ENCODE results near the gene CDC42EP4.
"Not testable (repeated sequence)": the region's sequence is repeated elsewhere in the genome, so short reads cannot be mapped to it uniquely, and the experiment has no call there.

The CDC42EP4 gene

GRCh38 chr17:73318836-73319235 is 7.0 kb upstream of the CDC42EP4 start:
- no peak for DNase-seq

GRCh38 chr17:73318427-73318813 is 6.6 kb upstream of the CDC42EP4 start:
- DNase-seq = no peak

GRCh38 chr17:73317513-73318426 is 6.0 kb upstream of the CDC42EP4 start:
- DNase-seq = no peak

GRCh38 chr17:73316919-73317505 is 5.2 kb upstream of the CDC42EP4 start:
- peak; percentile 24 for DNase-seq

- no peak for DNase-seq
Observed at GRCh38 chr17:73315471-73315870, 3.7 kb upstream of the CDC42EP4 start.

GRCh38 chr17:73313526-73314127 is 1.8 kb upstream of the CDC42EP4 start:
- DNase-seq = no peak

GRCh38 chr17:73312887-73313286 is 1.1 kb upstream of the CDC42EP4 start:
- DNase-seq = not testable (repeated sequence)

GRCh38 chr17:73311428-73311780 is 397 bp downstream of the CDC42EP4 start:
- DNase-seq = no peak

DNA sequence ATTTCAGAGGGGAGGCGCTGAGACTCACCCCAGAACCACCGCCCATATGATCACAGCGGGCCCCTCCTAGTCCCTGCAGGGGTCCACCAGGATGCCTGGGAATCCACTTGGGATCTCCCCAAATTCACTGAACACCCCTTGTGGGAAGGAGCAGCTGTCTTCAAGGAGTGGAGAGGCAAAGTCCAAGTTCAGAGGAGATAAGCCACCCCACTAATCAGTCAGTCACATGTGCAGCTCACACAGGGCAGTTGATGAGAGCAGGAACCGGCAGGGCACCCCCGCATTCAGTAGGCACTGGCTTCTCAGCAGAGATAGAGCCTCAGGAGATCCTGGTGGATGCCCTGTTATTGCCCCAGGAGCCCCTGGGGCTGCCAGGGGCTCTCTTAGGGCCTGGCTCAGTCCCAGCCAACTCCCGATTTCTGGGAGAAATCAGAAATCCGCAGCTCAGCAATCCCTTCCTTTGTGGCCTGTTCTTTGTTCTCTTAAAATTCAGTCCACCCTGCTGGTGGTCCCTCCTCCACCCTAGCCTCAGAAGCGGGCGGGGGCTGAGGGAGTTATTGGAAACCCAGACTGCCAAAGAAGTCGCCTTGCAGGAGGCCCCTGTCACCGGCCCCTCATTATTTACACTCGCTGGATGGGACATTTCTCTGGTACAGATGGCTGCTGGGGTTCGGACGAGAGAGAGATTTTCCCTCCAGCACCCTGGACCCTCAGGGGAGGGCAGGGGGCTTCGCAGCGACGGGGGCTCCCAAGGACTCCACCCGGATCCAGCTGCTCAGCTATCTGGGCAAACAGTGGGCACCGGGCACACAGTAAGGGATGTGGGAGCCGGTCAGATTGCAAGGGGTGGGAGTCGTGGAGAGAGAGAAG is 1.8 kb downstream of the CDC42EP4 start:
- no peak for DNase-seq

- not testable (repeated sequence) for DNase-seq
Observed at GRCh38 chr17:73308959-73309358, 2.8 kb downstream of the CDC42EP4 start.

DNA sequence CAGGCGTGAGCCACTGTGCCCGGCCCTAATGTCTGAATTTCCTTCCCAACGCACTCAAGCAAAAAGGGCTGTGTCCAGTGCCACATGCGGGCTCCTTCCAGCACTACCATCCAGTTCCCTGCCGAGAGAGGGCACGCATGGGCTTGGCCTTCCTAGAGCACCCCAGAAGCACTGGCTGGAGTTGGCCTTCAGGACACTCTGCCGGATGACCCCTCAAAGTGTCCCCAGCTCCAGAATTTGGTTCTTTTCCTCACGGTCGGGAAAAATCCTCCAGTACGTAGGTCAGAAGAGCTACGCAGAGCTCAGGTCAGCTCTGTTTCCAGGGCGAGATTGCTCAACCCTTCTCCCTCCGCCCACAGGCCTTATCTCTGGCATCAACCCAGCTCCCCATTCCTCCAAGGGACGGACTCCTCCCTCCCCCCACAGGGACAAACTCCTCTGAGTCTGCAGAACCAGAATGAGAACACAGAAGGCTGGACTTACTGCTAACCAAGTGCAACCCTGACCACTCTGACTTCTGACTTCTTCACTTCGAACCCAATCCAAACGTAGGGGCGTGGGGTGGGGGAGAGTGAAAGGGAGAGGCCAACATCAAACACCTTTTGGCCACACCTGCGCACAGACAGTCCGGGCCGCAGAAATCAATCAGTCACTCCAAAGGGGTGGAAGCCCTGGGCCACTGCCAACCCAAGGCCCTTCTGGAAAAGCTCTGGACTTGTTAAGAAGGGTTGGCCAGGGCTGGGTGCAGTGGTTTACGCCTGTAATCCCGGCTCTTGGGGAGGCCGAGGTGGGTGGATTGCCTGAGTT is 3.6 kb downstream of the CDC42EP4 start:
- DNase-seq = no peak

DNA sequence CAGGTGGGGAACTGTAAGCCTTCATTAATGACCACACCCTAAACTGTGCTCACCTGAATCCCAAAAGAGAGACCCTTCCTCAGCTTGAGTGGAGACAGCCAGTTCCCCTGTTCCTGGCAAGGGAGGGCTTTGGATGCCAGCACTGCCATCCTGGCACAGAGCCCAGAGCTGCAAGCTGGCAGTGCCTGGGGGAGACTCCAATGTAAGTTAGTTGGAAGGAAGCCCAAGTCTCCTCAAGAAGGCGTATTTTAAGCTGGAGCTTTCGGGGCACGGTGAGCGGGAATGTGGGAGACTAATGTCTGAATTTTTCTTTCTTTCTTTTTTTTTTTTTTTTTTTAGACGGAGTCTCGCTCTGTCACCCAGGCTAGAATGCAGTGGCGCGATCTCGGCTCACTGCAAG is 4.7 kb downstream of the CDC42EP4 start:
- DNase-seq = no peak

DNA sequence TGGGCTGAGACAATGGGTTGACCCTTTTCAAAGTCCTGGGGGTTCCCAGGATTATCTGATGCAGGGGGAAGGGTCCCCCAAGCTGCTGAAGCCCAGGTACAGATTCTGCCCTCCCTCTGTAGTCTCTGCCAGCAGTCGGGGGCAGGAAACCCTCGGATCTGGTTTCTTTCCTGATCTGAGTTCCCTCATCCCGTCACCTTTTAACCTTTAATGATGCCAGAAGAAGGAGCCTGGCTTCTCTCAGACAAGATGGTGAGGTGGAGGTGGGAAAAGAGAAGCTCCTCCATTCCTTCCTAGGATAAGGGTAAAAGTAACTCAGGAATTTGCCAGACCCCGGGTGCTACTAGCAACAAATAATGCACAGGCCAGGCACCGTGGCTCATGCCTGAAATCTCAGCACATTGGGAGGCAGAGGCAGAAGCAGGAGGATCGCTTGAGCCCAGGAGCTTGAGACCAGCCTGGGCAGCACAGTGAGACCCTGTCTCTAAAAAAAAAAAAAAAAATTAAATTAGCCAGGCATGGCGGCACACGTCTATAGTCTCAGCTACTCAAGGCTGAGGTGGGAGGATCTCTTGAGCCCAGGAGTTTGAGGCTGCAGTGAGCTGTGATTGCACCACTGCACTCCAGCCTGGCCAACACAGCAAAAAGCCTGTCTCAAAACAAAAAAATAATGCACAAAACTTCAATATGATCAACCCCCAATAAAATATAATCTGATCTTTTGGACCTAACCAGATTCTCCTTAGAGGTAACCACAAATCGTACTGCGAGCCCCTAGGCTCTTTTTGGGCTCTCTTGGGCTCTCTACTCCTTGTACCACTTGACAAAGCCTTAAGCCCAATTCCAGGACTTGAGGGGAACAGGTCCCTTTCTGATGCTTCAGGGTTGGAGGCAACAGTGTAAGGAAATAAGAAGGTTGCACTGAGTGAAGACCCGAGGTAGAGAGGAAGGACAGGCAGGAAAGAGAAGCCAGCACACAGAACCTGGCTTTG is 5.7 kb downstream of the CDC42EP4 start:
- no peak for DNase-seq

DNA sequence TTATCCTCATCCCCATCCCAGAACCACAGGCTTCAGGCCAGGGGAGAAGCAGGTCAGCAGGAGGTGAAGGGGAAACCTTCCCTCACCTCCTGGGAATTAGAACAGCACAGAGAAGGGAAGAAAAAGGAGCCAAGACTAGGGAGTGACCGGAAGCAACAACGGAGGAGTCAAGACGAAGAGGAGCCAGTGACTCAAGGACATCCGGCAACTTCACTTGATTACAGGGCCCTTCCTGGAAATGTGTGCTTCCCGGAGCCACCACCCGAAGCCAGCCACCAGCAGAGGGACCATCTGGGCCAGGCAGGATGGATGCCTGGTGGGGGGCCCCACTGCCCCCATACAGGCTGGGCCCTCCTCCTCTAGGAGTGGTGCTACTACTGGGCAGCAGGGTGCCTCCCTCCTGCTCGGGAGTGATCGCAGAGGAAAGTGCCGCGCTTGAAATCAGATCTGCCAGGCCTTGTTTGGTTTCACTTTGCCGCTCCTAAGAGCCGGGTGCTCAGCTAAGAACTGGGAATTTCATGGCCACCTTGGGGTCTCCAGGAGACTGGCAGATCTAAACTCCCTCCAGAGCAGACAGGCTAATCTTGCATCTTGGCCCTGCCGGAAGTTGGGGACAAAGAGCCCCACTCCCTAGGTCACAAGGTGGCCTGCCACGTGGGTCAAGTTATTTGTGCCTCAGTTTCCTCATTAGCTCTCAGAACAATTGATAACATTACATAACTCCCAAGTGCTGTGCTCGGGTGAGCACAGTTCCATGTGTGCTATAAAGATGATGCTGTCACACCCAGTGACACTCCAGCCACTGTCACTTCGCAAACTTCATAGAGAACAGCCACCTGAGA is 6.6 kb downstream of the CDC42EP4 start:
- no peak for DNase-seq

- DNase-seq = no peak
Observed at GRCh38 chr17:73304438-73304837, 7.4 kb downstream of the CDC42EP4 start.

- no peak for DNase-seq
Observed at GRCh38 chr17:73302189-73302588, 9.6 kb downstream of the CDC42EP4 start.

DNA sequence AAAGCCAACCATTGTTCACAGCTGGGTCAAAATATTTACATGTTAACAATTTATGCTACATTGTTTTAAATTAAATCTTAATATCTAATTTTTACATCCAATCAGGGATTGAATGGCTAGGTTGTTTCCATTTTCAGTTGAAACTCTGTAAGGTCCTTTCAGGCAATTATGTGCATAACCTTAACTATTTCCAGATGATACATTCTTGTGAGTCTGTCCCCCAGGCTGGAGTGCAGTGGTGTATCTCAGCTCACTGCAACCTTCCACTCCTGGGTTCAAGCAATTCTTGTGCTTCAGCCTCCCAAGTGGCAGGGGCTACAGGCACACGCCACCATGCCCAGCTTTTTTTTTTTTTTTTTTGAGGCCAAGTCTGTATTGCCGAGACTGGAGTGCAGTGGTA is 10.4 kb downstream of the CDC42EP4 start:
- DNase-seq = no peak

DNA sequence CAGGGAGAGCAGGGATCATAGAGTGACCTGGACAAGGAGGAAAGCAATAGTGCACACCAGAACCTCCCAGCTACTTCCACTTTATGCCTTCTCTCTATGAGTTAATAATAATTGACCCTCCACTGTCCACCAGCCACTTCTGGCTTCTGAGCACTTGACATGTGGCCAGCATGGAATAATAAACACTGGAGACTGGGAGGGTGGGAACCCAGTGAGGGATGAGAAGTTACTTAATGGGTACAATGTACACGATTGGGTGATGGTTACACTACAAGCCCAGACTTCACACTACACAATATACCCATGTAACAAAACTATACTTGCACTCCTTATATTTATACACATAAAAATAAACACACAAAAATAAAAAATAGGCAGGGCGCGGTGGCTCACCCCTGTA is 11.4 kb downstream of the CDC42EP4 start:
- no peak for DNase-seq

DNA sequence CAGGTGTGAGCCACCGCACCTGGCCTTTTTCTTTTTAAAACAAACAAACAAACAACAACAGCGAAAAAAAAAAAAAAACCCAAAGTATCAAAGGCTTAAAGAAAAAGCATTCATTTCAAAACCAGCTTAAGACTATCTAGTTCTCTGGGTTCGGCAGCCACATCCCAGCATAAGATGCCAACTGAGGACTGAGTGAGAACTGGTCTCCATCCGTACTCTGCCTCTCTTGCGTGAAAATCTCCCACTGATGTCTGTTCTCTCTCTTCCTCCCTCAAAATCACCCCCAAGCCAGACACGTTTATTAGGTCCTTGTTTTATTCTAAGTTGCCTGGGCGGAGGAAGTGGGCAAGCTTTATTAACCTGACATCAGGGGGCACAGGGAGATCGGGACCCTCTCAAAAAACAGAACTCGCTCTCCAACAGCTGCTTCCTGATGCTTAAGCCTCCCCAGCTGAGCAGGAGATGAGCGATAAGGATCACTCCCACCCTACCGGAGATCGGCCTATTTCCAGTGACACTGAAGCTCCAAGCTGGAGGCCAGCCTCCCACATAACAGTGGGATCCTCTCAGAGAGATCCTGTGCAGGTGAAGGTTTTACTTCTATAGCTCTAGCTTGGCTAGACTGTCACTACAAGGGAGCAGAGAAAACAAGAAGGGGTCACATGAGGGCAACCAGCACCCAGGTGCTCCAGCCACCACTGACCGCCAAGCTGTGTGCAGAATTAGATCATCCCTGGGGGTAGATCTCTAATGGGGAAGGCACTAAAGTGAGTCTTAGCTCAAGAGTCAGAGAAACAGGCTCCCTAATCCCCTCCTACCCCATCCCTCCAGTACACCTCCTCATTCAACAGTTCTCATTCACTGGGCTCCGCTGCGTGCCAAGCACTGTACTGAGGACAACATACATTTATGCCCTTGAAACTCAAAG is 13.6 kb downstream of the CDC42EP4 start:
- no peak for DNase-seq

Data from NCI-H1694 (cell line).